ENCODE data around the gene PEPD.

The PEPD gene

GRCh38 chr19:33396701-33397535, 124.7 kb downstream of the PEPD start:
- no peak for DNase-seq (ENCODE audit: low spot score)
- in situ Hi-C loops (cut with MboI; ENCODE audit: low pct_unique_long_range_greater_than_20kb, low sequenced_read_pairs, unreplicated experiment) = no loop called here
- TF ChIP-seq CTCF (IDR thresholded peaks at IDR 0.05; ENCODE audit: extremely low read depth, insufficient read depth, missing control alignments) = no peak

- no peak for DNase-seq (ENCODE audit: low spot score)
- in situ Hi-C loops (cut with MboI; ENCODE audit: low pct_unique_long_range_greater_than_20kb, low sequenced_read_pairs, unreplicated experiment) = no loop called here
- no peak for TF ChIP-seq CTCF (IDR thresholded peaks at IDR 0.05; ENCODE audit: extremely low read depth, insufficient read depth, missing control alignments)
Observed at GRCh38 chr19:33395561-33396550, 125.7 kb downstream of the PEPD start.

- in situ Hi-C loops (cut with MboI; ENCODE audit: low pct_unique_long_range_greater_than_20kb, low sequenced_read_pairs, unreplicated experiment) = no loop called here
- no peak for DNase-seq (ENCODE audit: low spot score)
- TF ChIP-seq CTCF (IDR thresholded peaks at IDR 0.05; ENCODE audit: extremely low read depth, insufficient read depth, missing control alignments) = no peak
Observed at GRCh38 chr19:33394723-33395560, 126.6 kb downstream of the PEPD start.

- DNase-seq (ENCODE audit: low spot score) = no peak
- in situ Hi-C loops (cut with MboI; ENCODE audit: low pct_unique_long_range_greater_than_20kb, low sequenced_read_pairs, unreplicated experiment) = no loop called here
- no peak for TF ChIP-seq CTCF (IDR thresholded peaks at IDR 0.05; ENCODE audit: extremely low read depth, insufficient read depth, missing control alignments)
Observed at GRCh38 chr19:33394006-33394722, 127.4 kb downstream of the PEPD start.

- in situ Hi-C loops (cut with MboI; ENCODE audit: low pct_unique_long_range_greater_than_20kb, low sequenced_read_pairs, unreplicated experiment) = no loop called here
- no peak for TF ChIP-seq CTCF (IDR thresholded peaks at IDR 0.05; ENCODE audit: extremely low read depth, insufficient read depth, missing control alignments)
- no peak for DNase-seq (ENCODE audit: low spot score)
Observed at GRCh38 chr19:33393286-33394005, 128.1 kb downstream of the PEPD start.

All from GM13977 (cell line).